ENCODE data around the gene ZNF22.

GRCh38 chr10:44986179-44986578 lies 14.5 kb upstream of the ZNF22 start:
- TF ChIP-seq CTCF (IDR thresholded peaks at IDR 0.05), result no peak
- no peak for TF ChIP-seq POLR2A (IDR thresholded peaks at IDR 0.05)
- TF ChIP-seq EP300 (IDR thresholded peaks at IDR 0.05), result no peak

Data from gastroesophageal sphincter (tissue), 3 donors.